ENCODE measurements around the gene SFMBT1.

SFMBT1 gene

DNA sequence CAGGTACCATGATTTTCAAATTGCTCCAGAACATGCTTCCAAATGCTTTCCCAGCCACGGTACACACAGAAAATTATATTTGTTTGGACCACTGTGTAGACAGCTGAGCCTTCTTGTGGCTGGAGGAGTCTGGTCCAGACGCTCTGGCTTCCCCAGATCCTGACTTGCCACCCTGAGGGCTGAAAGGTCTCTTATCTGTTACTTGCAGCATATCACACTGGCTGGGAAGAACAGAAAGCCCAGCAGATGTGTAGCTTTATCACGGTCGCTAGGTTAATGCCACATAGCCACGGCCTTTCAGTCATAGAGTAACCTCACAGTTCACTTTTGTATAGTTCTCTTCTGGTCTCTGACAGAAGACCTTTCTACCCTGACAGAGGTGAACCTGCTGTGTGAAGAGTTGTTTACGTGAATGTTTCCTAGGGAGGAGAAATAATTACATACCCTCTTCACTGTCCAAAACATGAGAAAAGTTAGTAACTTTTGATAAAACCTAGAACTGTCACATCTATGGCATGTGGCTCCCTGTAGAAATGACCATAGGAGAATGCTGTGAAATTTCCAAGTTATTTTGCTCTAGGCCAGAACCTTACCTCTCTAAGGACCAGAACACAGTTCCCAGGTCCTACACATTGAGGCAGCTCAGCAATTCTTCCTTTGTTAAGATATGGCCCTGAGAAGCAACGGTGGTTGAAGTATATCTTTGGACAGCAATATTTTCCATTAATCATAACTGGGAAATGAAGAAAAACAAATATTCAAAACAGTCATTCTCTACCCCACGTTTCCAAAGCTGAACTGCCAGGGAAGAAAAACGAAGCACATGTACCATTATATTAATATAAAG is 132.8 kb downstream of the SFMBT1 start:
- no peak for DNase-seq

DNA sequence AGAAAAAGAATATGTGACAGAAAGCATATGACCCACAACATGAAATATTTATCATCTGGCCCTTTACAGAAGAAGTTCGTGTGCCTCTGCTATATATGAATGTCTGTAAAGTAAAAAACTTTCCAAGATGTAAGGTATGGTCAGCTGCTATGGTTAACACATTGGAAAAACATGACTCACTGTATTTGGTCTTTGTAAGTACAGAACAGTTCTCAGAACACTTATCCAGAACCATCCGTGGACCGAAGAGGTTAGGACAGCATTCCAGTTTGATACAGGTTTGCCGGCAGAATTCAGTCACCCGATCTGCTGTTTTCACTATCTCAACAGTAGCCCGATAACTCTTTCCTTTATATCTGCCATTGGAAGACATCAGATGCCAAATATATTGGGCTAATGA is 135.1 kb downstream of the SFMBT1 start:
- no peak for DNase-seq

DNA sequence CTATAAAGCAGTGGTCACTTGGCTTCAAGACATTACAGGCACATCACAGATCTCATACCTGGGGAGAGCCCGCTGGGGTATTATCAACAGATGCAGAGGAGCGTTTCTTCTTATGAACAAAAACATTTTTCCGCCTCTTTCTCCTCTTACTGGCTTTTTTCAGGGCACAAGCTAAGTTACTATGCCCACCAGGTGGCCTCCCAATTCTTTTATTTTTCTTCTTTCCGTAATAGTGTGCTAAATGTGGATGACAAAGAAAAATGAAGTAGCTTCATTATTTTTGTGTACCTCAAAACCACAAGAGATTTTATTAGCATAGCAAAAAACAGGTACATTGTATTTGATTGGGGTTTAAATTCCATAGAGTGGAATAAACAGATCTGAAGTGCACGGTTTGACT is 138.4 kb downstream of the SFMBT1 start:
- no peak for DNase-seq

DNA sequence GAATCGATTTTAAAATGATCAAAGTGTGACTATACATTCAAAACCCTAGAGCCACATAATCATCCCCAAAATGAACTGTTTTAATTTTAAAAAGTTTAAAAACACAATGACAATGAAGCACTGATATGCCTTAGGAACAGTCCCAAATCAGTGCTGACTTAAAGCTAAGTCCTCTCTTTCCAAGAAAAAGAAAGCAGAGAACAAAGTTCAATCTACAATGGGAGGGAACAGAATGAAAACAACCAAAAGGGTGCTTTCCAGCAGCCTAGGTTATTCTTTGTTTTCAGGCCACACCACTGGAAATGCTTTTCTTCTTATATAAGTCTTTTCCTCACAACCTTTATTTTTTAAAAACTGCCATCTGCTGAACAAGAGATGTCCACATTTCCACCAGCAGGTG is 141.3 kb downstream of the SFMBT1 start:
- no peak for DNase-seq

DNA sequence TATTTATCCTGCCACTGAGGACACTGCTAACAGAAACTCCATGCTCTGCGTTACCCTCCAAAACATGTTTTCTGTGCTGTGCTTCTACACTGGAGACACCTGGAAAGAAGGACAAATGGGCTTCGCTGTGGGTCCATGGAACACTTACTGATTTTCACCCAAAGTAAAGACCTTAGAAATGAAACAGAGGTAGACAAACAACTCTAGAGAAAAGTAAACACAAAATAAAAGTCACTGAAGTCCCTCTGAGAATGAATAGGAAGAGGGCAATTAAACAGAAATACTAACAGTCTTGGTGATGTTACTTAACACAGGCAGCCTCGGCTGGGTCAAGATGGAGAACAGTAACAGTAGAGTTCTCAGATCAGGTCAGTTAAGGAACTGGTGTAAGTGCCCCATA is 141.9 kb downstream of the SFMBT1 start:
- DNase-seq: no peak

DNA sequence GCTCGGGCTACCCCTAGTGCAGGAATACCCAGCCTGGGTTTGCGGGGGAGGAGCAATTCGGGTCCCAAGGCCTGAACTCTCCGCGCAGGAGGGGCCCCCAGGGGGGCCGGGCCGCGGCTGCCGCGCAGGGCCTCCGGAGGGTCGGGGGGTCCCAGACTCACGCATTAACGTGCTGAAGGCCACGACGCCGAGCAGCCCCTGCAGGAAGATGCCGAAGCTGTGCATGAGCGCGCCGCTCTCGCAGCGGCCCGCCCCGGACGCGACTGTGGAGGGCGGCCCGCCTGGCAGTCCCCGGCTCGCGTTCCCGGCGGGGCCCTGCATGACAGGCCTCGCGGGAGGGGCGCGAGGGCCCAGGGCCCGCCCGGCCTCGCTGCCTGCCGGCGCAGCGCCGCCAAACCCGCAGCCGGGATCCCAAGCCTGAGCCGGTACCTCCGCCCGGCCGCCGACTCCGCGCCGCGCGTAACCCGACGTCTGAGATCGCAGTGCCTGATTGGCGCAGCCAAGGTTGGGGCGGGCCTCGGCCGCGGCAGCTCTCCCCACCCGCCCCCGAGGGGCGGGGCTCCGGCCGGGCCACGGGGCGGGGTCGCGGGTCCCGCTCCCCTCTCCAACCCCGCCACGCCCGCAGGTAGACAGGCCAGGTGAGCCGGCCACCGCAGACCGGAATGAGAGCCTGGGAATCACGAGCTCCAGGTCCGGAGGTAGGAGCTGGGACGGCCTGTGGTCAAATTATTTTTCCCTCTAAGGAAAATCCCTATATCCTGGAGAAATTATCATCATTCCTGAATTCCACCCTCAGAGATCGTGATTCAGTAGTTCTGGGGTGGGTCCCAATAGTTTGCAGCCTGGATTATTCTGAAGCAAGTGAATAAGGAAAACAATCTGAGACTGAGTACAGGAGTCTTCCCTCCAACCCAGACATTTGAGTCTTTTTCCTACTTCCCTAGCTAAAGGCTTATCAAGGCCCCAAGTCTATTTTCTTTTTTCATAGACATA is 148.4 kb downstream of the SFMBT1 start, which contains the start of gene STIMATE:
STIMATE (minus strand) TSS at position 419 of the 993 bp plus-strand sequence; CDS start at position 321, 98 bp downstream.
- peak in 1 of 2 experiments; percentile 48 for DNase-seq

DNA sequence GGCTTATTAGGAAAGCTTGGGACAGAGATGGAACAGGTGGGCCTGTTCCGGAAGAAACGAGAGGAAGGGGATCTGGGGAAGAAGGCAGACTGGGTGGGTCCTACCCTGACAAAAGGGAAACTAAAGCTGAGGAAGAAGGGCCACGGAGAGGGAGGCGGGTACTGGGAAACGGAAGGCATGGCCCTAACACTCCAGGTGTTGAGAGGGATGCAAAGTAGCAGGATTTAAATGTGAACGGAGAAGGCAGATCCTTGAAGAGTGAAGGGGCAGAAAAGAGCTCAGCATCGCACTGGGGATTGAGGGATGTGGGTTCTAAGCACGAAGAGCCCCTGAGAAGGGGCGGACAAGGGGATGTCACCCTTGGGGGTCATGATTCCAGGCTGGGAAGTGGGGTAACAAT is 149.3 kb downstream of the SFMBT1 start:
- no peak for DNase-seq

DNA sequence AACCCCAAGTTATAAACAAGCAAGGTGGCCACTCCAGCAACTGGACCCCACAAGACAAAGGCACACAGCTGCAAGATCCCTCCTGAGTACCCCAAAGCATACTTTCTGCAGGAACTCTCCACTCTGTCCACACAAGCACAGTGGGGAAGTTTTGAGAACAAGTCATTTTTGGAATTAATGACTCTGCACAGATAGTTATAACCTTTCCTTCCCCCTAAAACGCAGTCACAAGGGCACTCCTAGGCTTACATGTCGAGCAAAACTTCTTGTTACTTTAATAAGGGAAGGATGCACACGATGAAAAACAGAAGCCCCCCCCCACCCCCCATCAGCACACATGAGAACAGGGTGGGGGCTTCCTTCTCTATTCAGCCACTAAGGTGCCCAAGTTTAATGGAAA is 149.7 kb downstream of the SFMBT1 start:
- no peak for DNase-seq

DNA sequence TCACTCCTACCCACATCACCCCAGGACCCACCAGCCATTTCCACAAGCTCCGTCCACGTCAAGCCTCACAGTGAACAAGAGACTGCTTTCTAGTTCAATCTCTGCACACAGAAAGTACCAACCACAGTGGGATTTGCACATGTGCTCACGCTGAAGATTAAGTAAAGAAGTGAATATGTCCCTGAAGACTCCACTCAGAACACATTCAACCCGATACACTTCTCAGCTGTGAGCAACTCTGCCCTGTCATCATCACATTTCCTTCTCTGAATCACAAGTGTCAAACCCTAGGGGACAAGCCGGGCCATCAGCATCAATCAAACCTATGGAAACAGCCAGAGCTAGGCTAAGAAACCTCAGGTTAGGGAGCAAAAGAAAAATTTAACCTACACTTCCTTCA is 150.5 kb downstream of the SFMBT1 start:
- DNase-seq: no peak

DNA sequence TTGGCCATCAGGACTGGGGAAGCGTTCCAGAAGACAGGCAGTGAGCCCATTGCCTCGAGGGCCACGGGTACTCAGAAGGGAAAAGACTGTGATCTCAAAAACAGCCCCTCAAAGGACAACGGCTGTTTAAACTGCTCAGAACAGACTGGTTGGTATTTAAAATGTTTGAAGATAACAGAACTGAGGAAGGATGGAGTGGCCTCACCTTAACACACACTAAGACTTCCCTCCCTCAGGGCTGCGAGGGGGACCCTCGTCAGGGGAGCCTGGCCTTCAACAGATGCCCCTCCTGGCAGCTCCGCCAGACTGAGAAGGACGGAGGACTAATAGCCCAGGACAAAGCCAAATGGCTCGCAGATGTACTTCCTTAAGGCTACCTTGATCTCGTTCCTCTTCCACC is 151.1 kb downstream of the SFMBT1 start:
- no peak for DNase-seq

DNA sequence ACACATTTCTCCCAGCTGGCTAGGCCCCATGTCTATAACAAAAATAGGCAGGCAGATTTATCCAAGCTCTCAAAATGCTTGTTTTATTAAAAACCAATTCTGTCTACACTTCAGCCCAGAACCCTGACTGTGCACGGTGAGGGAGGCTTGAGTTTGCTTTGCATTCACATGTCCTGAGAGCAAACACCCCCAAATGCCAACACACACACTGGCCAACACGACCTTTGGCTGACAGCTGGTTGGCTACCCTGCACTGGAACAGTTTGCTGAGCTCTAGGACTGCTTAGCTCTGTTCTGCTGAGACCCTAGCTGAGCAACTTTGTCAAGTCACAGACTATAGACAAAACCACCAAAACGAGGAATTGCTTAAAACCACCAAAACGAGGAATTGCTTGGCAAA is 152.2 kb downstream of the SFMBT1 start:
- DNase-seq: no peak

DNA sequence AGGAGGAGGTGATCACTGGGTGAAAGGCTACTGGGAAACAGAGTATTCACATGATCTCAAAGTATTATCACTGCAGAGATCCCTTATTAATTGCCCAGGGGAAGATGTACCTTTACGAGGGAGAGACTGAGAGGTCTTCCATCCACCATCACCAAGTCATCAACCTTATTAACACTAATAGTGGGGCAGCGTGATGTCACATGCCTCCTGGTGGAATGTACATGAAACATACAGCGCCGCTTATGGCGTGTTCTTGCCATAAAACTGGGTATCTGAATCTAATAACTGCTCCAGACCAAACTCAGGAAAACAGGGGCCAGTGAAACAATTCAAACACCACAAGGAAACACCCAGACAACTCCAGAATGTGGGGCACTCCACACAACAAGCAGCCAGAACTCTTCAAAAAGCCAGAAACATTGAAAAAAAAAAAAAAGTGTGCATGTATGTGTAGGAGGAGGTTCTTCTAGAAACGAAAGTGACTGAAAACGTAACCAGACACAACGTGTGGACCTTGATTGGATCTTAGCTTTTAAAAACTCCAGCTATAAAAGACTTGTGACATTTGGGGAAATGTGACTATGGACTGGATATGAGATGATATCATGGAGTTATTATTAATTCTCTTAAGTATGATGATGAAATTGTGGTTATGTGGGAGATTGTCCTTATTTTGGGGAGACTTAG is 153.1 kb downstream of the SFMBT1 start:
- DNase-seq: no peak

DNA sequence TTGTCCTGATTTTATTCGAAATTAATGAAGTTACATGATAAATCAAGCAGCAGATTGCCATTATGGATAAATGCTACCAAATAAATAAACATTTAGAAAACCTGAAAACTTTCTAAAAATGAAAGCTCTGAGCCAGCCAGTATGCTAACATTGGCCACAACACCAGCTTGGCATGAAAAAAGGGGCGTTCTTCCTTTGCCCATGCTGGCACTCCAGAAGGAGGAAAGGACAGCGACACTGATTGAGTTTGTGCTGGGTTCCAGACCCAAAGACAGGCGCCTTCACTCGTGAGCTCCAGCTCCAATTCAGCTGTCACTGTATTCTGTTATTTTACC is 153.6 kb downstream of the SFMBT1 start:
- DNase-seq: no peak

DNA sequence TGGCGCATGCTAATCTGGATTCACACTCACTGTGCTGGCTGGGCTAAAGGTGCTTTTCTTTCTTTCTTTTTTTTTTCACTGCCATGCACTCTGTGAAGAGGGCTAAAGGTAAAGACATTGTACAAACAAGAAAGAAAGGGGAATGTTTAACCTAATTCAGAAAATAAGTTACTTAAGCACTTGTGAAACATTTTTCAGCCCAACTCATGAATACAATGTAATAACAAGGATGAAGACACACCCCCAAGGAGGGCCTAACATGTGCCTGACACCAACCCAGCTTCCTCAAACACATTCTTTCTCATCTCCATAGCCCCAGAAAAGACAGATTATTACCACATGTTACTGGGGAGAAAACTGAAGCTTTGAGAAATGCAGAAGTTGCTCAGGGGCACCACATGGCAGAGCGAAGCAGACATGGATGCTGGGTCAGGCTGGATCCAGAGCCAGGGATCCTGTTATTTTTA is 154.2 kb downstream of the SFMBT1 start:
- DNase-seq: no peak

DNA sequence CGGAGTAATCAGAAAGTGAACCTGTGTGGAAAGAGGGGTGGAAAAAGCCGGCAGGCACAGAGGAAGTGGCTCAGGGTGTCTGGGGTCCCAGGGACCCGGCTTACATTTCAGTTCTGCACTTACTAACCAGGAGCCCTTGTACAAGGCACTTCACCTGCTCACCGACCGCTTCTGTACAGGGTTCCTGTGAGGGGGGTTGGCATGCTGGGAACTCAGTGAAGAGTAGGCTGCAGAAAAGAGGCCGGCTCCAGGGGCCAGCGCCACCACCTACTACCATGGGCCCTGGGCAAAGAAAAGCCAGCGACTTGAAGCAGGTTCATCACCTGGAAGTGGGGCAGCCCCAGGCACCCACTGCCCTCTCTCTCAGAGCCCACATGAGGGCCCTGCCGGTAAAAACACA is 154.7 kb downstream of the SFMBT1 start:
- DNase-seq: no peak

DNA sequence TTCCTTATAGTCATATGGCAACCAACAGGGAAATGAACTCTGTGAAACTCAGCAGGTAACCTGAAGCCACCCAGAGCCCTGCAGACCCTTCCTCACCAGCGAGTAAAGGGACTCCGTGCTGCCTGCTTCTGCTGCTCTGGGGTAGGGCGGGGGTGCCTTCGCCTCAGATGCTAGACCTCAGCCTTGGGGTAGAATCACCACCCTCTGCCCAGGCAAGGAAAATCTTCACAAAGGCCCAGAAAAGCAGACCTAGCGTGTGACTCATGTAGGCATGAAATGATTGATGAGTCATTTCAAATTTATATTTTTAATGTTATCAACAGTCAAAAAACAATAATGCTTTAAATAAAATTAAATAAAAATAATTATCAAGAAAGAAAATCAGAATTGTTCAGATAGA is 155.1 kb downstream of the SFMBT1 start:
- DNase-seq: no peak

DNA sequence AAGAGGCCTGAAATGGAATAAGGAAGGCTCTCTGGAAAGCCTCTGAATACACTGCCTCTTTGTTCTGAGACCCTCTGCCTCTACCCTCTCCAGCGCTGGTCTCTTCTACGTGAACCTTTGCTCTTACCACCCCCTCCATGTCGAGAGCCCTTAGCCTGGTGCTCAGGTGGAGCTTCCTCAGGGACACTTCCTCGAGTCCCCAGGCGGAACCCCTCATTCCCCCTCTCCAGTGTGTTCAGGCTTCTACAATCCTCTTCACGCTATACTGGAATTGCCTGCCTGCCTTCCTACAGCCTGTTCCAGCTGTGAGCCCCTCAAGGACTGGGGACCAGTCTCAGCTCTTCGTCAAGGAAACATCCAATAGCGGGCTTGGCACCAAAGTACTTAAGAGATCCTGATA is 156.0 kb downstream of the SFMBT1 start:
- DNase-seq: no peak

DNA sequence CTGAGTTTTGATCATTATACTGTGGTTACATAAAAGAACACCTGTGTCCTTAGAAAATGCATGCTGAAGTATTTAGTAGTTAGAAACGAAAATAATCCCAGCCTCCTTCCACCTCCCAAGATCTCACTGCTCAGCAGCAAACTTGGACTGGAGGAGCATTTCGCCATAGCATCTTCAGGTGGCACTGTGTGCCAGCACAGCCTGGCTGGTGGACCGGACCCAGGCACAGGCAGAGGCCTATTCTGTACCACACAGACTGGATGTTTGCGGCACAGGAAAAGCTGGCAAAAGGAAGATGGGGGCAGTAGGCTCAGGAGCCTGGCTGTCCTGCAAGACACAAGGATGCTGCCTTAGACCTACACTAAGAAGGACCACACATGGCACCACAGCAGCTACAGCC is 158.7 kb downstream of the SFMBT1 start:
- DNase-seq: no peak

DNA sequence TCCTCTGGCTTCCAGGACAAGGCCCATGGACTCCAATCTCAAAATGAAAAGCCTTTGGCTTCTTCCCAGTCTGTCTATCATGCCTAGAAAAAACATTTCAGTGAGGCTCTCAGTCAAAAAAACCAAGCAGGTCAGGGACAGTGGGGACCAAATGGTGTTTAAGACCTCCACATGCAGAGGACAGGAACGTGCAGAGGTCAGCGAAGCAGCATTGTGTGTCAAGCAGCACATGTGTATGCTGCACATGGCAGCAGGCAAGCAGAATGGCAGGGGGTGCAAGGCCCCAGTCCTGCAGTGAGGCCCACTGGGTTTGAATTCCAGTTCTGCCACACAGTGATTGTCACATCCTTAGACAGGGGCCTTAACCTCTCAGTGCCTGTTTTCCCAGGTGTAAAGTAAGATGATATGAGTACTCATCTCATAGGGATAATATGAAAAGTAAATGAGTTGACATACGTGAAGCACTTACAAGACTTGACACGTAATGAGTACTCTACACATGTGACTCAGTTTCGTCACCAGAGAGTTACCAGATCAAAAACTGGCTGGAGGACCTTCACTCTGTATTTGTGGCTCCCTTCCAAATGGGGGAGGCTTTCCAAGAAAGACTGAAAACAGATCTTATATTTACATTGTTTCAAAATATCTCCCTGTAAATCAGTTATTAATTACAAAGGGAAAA is 159.7 kb downstream of the SFMBT1 start:
- no peak for DNase-seq

DNA sequence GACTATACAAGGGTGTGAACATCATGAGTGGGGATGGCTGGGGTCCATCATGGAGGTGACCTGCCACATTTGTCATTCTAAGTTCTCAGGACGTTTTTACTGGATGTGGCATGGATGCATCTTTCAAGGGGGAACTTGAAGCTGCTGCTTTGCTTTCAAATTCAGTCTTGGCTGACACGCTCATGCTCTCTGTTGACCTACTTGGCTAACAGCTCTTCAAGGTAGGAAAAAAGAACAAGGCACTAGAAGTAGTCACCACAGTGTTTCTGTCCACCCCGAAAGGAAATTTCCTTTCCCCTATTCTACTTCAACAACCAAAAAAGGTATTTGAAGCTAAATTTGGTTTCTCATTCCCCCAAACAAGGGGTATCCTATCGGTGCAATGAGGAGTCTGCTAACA is 163.5 kb downstream of the SFMBT1 start:
- no peak for DNase-seq

DNA sequence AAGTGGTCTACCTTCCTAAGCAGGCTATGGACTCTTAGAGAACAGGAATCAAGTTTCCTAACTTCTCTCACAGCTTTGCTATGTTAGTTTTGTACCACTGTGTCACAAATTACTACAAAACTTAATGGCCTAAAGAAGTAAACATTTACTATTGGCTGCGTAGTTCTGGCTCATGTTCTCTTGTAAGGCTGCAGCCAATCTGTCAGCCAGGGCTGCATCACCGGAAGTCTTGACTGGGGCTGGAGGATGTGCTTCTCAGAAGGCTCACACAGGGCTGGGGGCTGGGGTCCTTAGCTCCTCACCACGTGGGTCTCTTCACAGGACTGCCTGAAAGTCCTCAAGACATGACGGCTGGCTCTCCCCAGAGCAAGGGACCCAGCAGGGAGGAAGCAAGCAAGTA is 164.0 kb downstream of the SFMBT1 start:
- no peak for DNase-seq

DNA sequence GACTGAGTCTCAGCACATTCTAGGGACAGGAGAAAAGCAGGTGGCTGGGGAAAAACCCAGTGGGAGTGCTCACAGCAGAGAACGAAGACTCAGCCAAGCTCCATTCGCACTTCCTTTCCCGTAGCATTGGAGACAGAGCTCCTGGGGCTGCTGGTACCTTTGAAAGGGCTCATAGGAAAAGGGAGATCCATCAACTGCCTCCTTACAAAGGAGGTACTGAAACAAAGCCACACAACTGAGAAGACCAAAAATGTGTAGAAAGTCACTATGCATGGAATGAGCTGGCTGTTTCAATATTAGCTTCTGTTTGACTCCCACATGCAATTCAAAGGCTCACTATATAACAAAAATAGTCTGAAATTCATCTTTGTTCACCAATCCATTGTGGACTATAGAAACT is 165.4 kb downstream of the SFMBT1 start:
- no peak for DNase-seq

DNA sequence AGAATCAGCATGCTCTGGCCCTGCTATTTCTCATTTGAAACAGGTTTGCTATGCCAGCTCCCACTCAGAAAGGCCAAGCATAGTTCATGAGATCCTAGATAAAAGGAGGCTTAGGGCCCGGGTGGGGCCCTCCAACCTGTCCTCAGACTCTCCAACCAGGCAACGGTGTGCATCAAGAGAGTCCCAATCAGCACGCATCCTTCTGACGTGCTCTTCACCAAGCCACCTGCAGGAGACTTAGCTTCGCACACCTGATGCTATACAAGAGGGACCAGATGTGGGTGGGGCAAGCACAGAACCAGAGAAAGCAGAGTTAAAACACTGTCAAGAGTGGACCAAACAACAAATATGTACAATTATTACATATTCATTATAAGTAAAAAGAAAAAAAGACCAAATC is 165.8 kb downstream of the SFMBT1 start:
- no peak for DNase-seq

All from SW 1271 (cell line).